Astrocyte (in vitro differentiated cells and primary cell): ENCODE measurements around the gene TTC8. TPM values are rescaled to one million over a fixed set of nuclear protein-coding genes. Genes with fewer than 3 reads are reported as not detected.
"Not testable (repeated sequence)": the region's sequence is repeated elsewhere in the genome, so short reads cannot be mapped to it uniquely, and the experiment has no call there.

Experiments used
- DNase-seq: peaks from one replicate; pipeline ENCODE4 v3.0.0-alpha.2; 2010; ENCODE audit warnings: low read depth
- FAIRE-seq: peaks from 2 replicates; lab custom pipeline; 2011; peaks lifted over from hg19 to GRCh38; lab: Jason Lieb, UNC
- H2AFZ ChIP-seq: 2 replicates; pipeline ENCODE4 v1.6.0; 2012; ENCODE audit warnings: low read depth, low read length, inconsistent platforms
- H3K27ac ChIP-seq: 2 replicates; pipeline ENCODE4 v1.5.1; 2011; ENCODE audit warnings: low read depth, low read length, inconsistent platforms
- H3K27me3 ChIP-seq: 2 replicates; pipeline ENCODE4 v1.6.0; 2011; ENCODE audit warnings: low read length, inconsistent platforms; ENCODE audit not compliant: insufficient read depth
- H3K36me3 ChIP-seq: 2 replicates; pipeline ENCODE4 v1.5.1; 2011; ENCODE audit warnings: low read length, inconsistent platforms; ENCODE audit not compliant: insufficient read depth
- H3K4me1 ChIP-seq: 2 replicates; pipeline ENCODE4 v1.5.1; 2011; ENCODE audit warnings: low read length, inconsistent platforms; ENCODE audit not compliant: insufficient read depth
- H3K4me2 ChIP-seq: 2 replicates; pipeline ENCODE4 v1.6.0; 2012; ENCODE audit warnings: low read length, inconsistent platforms
- H3K4me3 ChIP-seq: 2 replicates; pipeline ENCODE4 v1.5.1; 2011; ENCODE audit warnings: low read depth, mild to moderate bottlenecking, low read length, inconsistent platforms; ENCODE audit not compliant: insufficient read depth
- H3K79me2 ChIP-seq: 2 replicates; pipeline ENCODE4 v1.6.0; 2012; ENCODE audit warnings: mild to moderate bottlenecking, low read length, inconsistent platforms; ENCODE audit not compliant: insufficient read depth
- H3K9ac ChIP-seq: 2 replicates; pipeline ENCODE4 v1.6.0; 2012; ENCODE audit warnings: mild to moderate bottlenecking, low read length, inconsistent platforms
- H3K9me3 ChIP-seq: 2 replicates; pipeline ENCODE4 v1.5.1; 2012; ENCODE audit warnings: low read depth, mild to moderate bottlenecking, low read length, inconsistent platforms; ENCODE audit not compliant: insufficient read depth
- H4K20me1 ChIP-seq: 2 replicates; pipeline ENCODE4 v1.6.0; 2012; ENCODE audit warnings: low read length, inconsistent platforms; ENCODE audit not compliant: insufficient read depth
- H3K27ac Mint-ChIP-seq: one replicate; pipeline ENCODE4 v1.8.0; 2021; ENCODE audit warnings: mild to moderate bottlenecking, mixed read lengths; ENCODE audit not compliant: unreplicated experiment
- H3K27me3 Mint-ChIP-seq: one replicate; pipeline ENCODE4 v1.8.0; 2021; ENCODE audit warnings: low read depth, mixed read lengths; ENCODE audit not compliant: unreplicated experiment
- H3K36me3 Mint-ChIP-seq: one replicate; pipeline ENCODE4 v1.8.0; 2021; ENCODE audit warnings: low read depth, mixed read lengths; ENCODE audit not compliant: unreplicated experiment
- H3K4me1 Mint-ChIP-seq: one replicate; pipeline ENCODE4 v1.8.0; 2021; ENCODE audit warnings: low read depth, mixed read lengths; ENCODE audit not compliant: unreplicated experiment
- H3K4me3 Mint-ChIP-seq: one replicate; pipeline ENCODE4 v1.8.0; 2021; ENCODE audit warnings: mild to moderate bottlenecking, moderate library complexity, mixed read lengths; ENCODE audit not compliant: unreplicated experiment
- H3K9me3 Mint-ChIP-seq: one replicate; pipeline ENCODE4 v1.8.0; 2021; ENCODE audit warnings: mild to moderate bottlenecking, mixed read lengths; ENCODE audit not compliant: unreplicated experiment
- CTCF ChIP-seq: IDR thresholded peaks from 2 replicates; pipeline ENCODE4 v1.5.1; 2011; ENCODE audit warnings: low read depth, mild to moderate bottlenecking, inconsistent platforms, low read length, moderate library complexity; ENCODE audit not compliant: insufficient read depth
- EZH2 ChIP-seq: IDR thresholded peaks from 2 replicates; pipeline ENCODE4 v1.6.1; 2012; ENCODE audit warnings: mild to moderate bottlenecking, low read length, inconsistent platforms; ENCODE audit not compliant: insufficient read depth
- total RNA-seq: library from RNA; stranded (reverse); gene quantifications from 2 replicates; pipeline ENCODE4 v1.2.1, GENCODE V29; 2021

The TTC8 gene
- total RNA-seq, 1 donor from 2014 or later, result 23.7 TPM

GRCh38 chr14:88786715-88787114, 37.7 kb upstream of the TTC8 start:
- no peak overlapping the region for H3K27ac ChIP-seq
- Mint-ChIP-seq H3K4me3 (no peak overlapping the region), H3K27ac (no peak overlapping the region), H3K9me3 (peaks cover 7% of the 10 kb centered on the region), H3K4me1 (no peaks in the 10 kb centered on the region), H3K27me3 (peaks cover 29% of the 10 kb centered on the region), H3K36me3 (no peaks in the 10 kb centered on the region)
- peaks cover 16% of the 10 kb centered on the region for H3K27me3 ChIP-seq
- H3K4me2 ChIP-seq, result no peak overlapping the region
- H3K4me1 ChIP-seq, result no peaks in the 10 kb centered on the region
- DNase-seq (no peak), FAIRE-seq (no peak)
- no peaks in the 10 kb centered on the region for H3K36me3 ChIP-seq
- H3K9me3 ChIP-seq, result no peaks in the 10 kb centered on the region
- H2AFZ ChIP-seq, result no peak overlapping the region
- H3K79me2 ChIP-seq, result no peaks in the 10 kb centered on the region
- no peak overlapping the region for H3K9ac ChIP-seq
- TF ChIP-seq EZH2, result no peak
- no peak for TF ChIP-seq CTCF
- H3K4me3 ChIP-seq, result no peak overlapping the region
- H4K20me1 ChIP-seq, result no peaks in the 10 kb centered on the region

GRCh38 chr14:88789573-88789972, 34.9 kb upstream of the TTC8 start:
- H3K9ac ChIP-seq, H3K79me2 ChIP-seq, H4K20me1 ChIP-seq, H3K27ac ChIP-seq, H3K36me3 ChIP-seq, H3K4me3 ChIP-seq, H3K4me1 Mint-ChIP-seq, H3K4me3 Mint-ChIP-seq, H3K4me1 ChIP-seq, H3K9me3 Mint-ChIP-seq, H2AFZ ChIP-seq, H3K9me3 ChIP-seq, H3K4me2 ChIP-seq, H3K36me3 Mint-ChIP-seq, DNase-seq, FAIRE-seq, H3K27ac Mint-ChIP-seq: not testable (repeated sequence)
- H3K27me3 Mint-ChIP-seq, result peaks cover 44% of the 10 kb centered on the region
- peaks cover 23% of the 10 kb centered on the region for H3K27me3 ChIP-seq

GRCh38 chr14:88790501-88791251, 33.8 kb upstream of the TTC8 start:
- Histone ChIP-seq H3K4me3 (no peak overlapping the region), H3K9ac (no peak overlapping the region)

More at GRCh38 chr14:88790501-88791251, 33.8 kb upstream of the TTC8 start:
- Histone ChIP-seq H3K4me1 (peaks cover 5% of the 10 kb centered on the region), H4K20me1 (no peaks in the 10 kb centered on the region), H3K27ac (no peak overlapping the region), H3K9me3 (no peaks in the 10 kb centered on the region), H3K27me3 (peaks cover 23% of the 10 kb centered on the region), H2AFZ (no peak overlapping the region), H3K36me3 (no peaks in the 10 kb centered on the region), H3K4me2 (no peak overlapping the region), H3K79me2 (no peaks in the 10 kb centered on the region)
- Mint-ChIP-seq H3K36me3 (no peaks in the 10 kb centered on the region), H3K9me3 (no peaks in the 10 kb centered on the region), H3K4me1 (no peaks in the 10 kb centered on the region), H3K27me3 (peaks cover 41% of the 10 kb centered on the region), H3K27ac (no peak overlapping the region), H3K4me3 (no peak overlapping the region)
- FAIRE-seq, result no peak
- TF ChIP-seq CTCF, result no peak
- DNase-seq, result no peak
